PC-9 (cell line): ENCODE data around the gene MT2A. TPM values are rescaled to one million over a fixed set of nuclear protein-coding genes. Genes with fewer than 3 reads are reported as not detected.
A peak's percentile ranks its signal among the peaks of the same experiment; 100 is the strongest.

ENCODE experiments used
- Bru-seq: library from RNA; stranded (reverse); fragments of 400-500 nt; gene quantifications from one replicate; lab custom pipeline; 2021; lab: Mats Ljungman, UMichigan
- BruChase-seq, 2 experiments: library from RNA; stranded (reverse); fragments of 400-500 nt; gene quantifications; one replicate each; lab custom pipeline; 2021; lab: Mats Ljungman, UMichigan
- BruUV-seq: library from RNA; stranded (reverse); fragments of 400-500 nt; replicated peaks from 2 replicates; lab custom pipeline; 2021; lab: Mats Ljungman, UMichigan
- CTCF ChIA-PET: fragments of 300-600 bp; sonication (Branson Sonifier 250); formaldehyde crosslinking; loops from one replicate; lab custom pipeline; 2022; ENCODE audit warnings: antibody characterized with exemption; lab: Charles Lee
- POLR2A ChIA-PET: fragments of 300-600 bp; sonication (Branson Sonifier 250); formaldehyde crosslinking; loops from one replicate; lab custom pipeline; 2022; ENCODE audit warnings: antibody characterized with exemption; ENCODE audit not compliant: unreplicated experiment; lab: Charles Lee
- DNase-seq, 2 experiments: peaks; one replicate each; pipeline versions ENCODE4 v3.0.0 to v3.0.0-alpha.2; 2015 to 2022; ENCODE audit warnings: mixed read lengths in 1 of 2
- H2AFZ ChIP-seq: fragments of 200-600 bp; sonication (generic); 2 replicates; pipeline ENCODE4 v1.8.1; 2017; ENCODE audit warnings: antibody characterized with exemption
- H3F3A ChIP-seq: fragments of 200-600 bp; sonication (generic); 2 replicates; pipeline ENCODE4 v1.8.1; 2017; ENCODE audit warnings: antibody characterized with exemption, mild to moderate bottlenecking, low read depth; ENCODE audit not compliant: insufficient read depth
- H3K27ac ChIP-seq: fragments of 200-600 bp; sonication (generic); 2 replicates; pipeline ENCODE4 v1.6.1; 2016; ENCODE audit warnings: mixed run types
- H3K27me3 ChIP-seq: fragments of 200-600 bp; sonication (generic); 2 replicates; pipeline ENCODE4 v1.6.1; 2016; ENCODE audit warnings: low read depth, mixed run types; ENCODE audit not compliant: insufficient read depth
- H3K36me3 ChIP-seq: fragments of 200-600 bp; sonication (generic); 2 replicates; pipeline ENCODE4 v1.6.1; 2016; ENCODE audit warnings: low read depth, mixed run types
- H3K4me1 ChIP-seq: fragments of 200-600 bp; sonication (generic); replicated peaks from 2 replicates; pipeline ENCODE4 v1.6.1; 2016; ENCODE audit warnings: mixed run types; ENCODE audit not compliant: insufficient read depth
- H3K4me2 ChIP-seq: fragments of 200-600 bp; sonication (generic); 2 replicates; pipeline ENCODE4 v1.6.1; 2017; ENCODE audit warnings: mixed run types
- H3K4me3 ChIP-seq: fragments of 200-600 bp; sonication (generic); 2 replicates; pipeline ENCODE4 v1.6.1; 2016; ENCODE audit warnings: mixed run types
- H3K79me2 ChIP-seq: fragments of 200-600 bp; sonication (generic); 2 replicates; pipeline ENCODE4 v1.6.1; 2017; ENCODE audit warnings: low read depth, mixed run types
- H3K9me2 ChIP-seq: fragments of 200-600 bp; sonication (generic); 2 replicates; pipeline ENCODE4 v1.8.1; 2017; ENCODE audit warnings: mild to moderate bottlenecking; ENCODE audit not compliant: insufficient read depth
- H3K9me3 ChIP-seq: fragments of 200-600 bp; sonication (generic); 2 replicates; pipeline ENCODE4 v1.8.1; 2016; ENCODE audit warnings: low read depth; ENCODE audit not compliant: insufficient read depth
- H4K20me1 ChIP-seq: fragments of 200-600 bp; sonication (generic); 2 replicates; pipeline ENCODE4 v1.8.1; 2017; ENCODE audit not compliant: insufficient read depth
- EZH2 ChIP-seq: fragments of 200-600 bp; sonication (generic); IDR thresholded peaks from 2 replicates; pipeline ENCODE4 v1.8.0; 2017; ENCODE audit warnings: antibody characterized with exemption, low read depth
- intact Hi-C: fragments of 100-400 bp; cut with micrococcal nuclease; formaldehyde crosslinking; loops from one replicate; pipeline ENCODE4 v1.10.0; 2022; ENCODE audit not compliant: unreplicated experiment
- long read RNA-seq: library from polyadenylated mRNA; stranded (forward); transcript quantifications from one replicate; pipeline ENCODE4 v2.0.0, GENCODE V29; 2022
- total RNA-seq: library from RNA; stranded (reverse); gene quantifications from 2 replicates; pipeline ENCODE4 v1.2.3, GENCODE V29; 2021
- TF ChIP-seq, protein P1 (sequence below): fragments of 200-600 bp; sonication (generic); conservative IDR thresholded peaks from 2 replicates; pipeline ENCODE4 v1.6.1; 2017; ENCODE audit warnings: mixed run types, antibody characterized with exemption, mild to moderate bottlenecking, moderate library complexity

MT2A gene
- total RNA-seq (203 and 353 TPM in 2 replicates), Bru-seq, nascent RNA (percentile 87 among the genes with signal in this experiment), BruChase-seq, experiment 1, labeled RNA remaining after a 2-hour chase (percentile 90 among the genes with signal in this experiment), BruChase-seq, experiment 2, labeled RNA remaining after a 6-hour chase (percentile 97 among the genes with signal in this experiment)
- long read RNA-seq, transcript MT2A-201 (3 exons, 786 nt): major isoform, 371 of 387 reads
- long read RNA-seq, transcript MT2A-203 (1 exons, 903 nt): minor isoform, 7 of 387 reads
- long read RNA-seq, partial matches to known transcripts: 0 of 387 reads
- long read RNA-seq, other reads (novel, unspliced or antisense): 5 of 387 reads

DNA sequence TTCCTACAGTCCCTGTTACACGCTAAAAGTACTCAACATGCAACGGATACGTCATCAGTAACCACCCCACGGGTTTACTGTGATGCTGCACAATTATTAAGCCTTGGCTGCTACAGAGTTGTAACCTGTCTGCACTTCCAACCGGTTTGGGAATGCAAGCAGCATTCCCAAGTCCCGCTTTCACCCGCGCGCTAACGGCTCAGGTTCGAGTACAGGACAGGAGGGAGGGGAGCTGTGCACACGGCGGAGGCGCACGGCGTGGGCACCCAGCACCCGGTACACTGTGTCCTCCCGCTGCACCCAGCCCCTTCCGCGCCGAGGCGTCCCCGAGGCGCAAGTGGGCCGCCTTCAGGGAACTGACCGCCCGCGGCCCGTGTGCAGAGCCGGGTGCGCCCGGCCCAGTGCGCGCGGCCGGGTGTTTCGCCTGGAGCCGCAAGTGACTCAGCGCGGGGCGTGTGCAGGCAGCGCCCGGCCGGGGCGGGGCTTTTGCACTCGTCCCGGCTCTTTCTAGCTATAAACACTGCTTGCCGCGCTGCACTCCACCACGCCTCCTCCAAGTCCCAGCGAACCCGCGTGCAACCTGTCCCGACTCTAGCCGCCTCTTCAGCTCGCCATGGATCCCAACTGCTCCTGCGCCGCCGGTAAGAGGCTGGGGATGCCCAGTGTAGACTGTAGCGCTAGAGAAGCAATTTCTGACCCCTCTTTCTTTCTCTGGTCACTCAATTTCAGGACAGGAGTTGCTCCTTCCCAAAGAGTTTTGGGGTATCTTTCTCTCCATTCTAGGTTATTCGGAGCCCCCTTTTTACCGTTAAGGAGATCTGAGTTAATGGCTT, at the start of gene MT2A:
Gene MT2A, plus strand, starts transcription at position 542 of the 833 bp plus-strand sequence. Its CDS starts 72 bp downstream, at position 614.
- H3K27ac ChIP-seq: peak within 1 kb of the TSS; percentile 95
- intact Hi-C loops: loop anchor here (1.0 to 10.0 kb wide), 3 partner anchors 35 to 1136 kb away; no protein-coding TSS in a partner anchor
- peak within 1 kb of the TSS; percentile 90 for H3K4me2 ChIP-seq
- no peaks in the 10 kb centered on the region for H3K9me3 ChIP-seq
- no peaks in the 10 kb centered on the region for H3K36me3 ChIP-seq
- H3K79me2 ChIP-seq: no peaks in the 10 kb centered on the region; the same call in 1 of the 2 replicates
- ChIA-PET CTCF (interaction anchor here (0.6 to 0.9 kb wide), 3 partner anchors 32 to 485 kb away, joined by 3 read pairs; no protein-coding TSS in a partner anchor), POLR2A (interaction anchor here (0.5 to 0.9 kb wide), 4 partner anchors 12 to 117 kb away, joined by 3 to 4 read pairs (median 4); partner anchors contain the start of gene MT1F)
- peaks cover 62% of the 10 kb centered on the region for H3F3A ChIP-seq
- no TSS peak for BruUV-seq
- peaks cover 88% of the 10 kb centered on the region for H3K4me1 ChIP-seq
- peak within 1 kb of the TSS; percentile 90 for H3K4me3 ChIP-seq
- H4K20me1 ChIP-seq: no peaks in the 10 kb centered on the region
- H3K27me3 ChIP-seq: no peaks in the 10 kb centered on the region
- TF ChIP-seq, protein P1, sequence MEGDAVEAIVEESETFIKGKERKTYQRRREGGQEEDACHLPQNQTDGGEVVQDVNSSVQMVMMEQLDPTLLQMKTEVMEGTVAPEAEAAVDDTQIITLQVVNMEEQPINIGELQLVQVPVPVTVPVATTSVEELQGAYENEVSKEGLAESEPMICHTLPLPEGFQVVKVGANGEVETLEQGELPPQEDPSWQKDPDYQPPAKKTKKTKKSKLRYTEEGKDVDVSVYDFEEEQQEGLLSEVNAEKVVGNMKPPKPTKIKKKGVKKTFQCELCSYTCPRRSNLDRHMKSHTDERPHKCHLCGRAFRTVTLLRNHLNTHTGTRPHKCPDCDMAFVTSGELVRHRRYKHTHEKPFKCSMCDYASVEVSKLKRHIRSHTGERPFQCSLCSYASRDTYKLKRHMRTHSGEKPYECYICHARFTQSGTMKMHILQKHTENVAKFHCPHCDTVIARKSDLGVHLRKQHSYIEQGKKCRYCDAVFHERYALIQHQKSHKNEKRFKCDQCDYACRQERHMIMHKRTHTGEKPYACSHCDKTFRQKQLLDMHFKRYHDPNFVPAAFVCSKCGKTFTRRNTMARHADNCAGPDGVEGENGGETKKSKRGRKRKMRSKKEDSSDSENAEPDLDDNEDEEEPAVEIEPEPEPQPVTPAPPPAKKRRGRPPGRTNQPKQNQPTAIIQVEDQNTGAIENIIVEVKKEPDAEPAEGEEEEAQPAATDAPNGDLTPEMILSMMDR: no peak
- TF ChIP-seq EZH2: no peak
- H3K9me2 ChIP-seq: no peaks in the 10 kb centered on the region
- H2AFZ ChIP-seq: peak within 1 kb of the TSS; percentile 66; the same call in 1 of the 2 replicates
- peak; percentile 89 to 91 for DNase-seq

DNA sequence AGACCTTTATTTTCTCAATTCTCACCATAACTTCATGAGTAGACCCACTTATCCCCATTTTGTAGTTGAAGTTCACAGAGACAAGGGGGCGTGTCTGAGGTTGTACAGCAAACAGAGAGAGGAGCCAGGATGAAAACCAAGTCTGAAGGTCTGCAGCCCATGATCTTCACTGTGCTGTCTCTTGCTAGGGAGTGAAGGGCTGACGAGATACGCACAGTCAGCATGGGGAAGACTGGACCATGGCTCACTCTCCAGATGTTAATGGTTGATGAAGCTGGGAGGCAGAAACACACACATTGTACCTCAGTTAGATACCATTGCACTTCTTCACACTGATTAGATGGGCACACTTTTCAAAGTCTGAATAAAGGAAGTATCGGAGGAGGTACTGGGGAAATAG, 49.3 kb upstream of the MT2A start:
- H3K27ac ChIP-seq: no peak overlapping the region
- H3K9me3 ChIP-seq: no peaks in the 10 kb centered on the region
- no peaks in the 10 kb centered on the region for H3K4me1 ChIP-seq
- ChIA-PET CTCF (no interaction called here), POLR2A (no interaction called here)
- no peak overlapping the region for H3K4me2 ChIP-seq
- no TSS peak for BruUV-seq
- TF ChIP-seq, protein P1: no peak
- no peak for TF ChIP-seq EZH2
- no peak overlapping the region for H3K4me3 ChIP-seq
- no peaks in the 10 kb centered on the region for H3K9me2 ChIP-seq
- H3K36me3 ChIP-seq: no peaks in the 10 kb centered on the region
- no peaks in the 10 kb centered on the region for H3F3A ChIP-seq
- no peaks in the 10 kb centered on the region for H3K79me2 ChIP-seq
- H2AFZ ChIP-seq: no peak overlapping the region
- no peaks in the 10 kb centered on the region for H4K20me1 ChIP-seq
- DNase-seq: no peak
- intact Hi-C loops: no loop called here
- peaks cover 18% of the 10 kb centered on the region; the same call in 1 of the 2 replicates for H3K27me3 ChIP-seq

DNA sequence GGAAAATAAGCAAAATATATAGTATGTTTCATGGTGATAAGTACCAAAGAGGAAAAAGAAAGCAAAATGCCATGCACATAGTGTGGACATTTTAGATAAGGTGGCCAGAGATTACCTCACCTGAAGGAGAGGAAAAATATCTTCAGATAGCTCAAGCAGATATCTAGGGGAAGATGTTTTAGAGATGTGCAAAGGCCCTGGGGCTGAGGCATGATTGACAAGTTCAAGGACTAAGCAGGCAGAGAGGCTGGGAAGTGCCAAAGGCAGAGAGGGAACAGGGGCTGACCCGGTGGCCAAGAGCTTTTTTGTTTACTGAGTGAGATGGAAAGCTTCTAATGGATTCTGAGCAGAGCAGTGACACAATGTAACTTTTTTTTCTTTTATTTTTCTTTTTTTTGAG, 47.9 kb upstream of the MT2A start:
- Histone ChIP-seq H3K9me3 (no peaks in the 10 kb centered on the region), H2AFZ (no peak overlapping the region), H3K36me3 (no peaks in the 10 kb centered on the region), H3K9me2 (no peaks in the 10 kb centered on the region), H3K27ac (no peak overlapping the region), H3K27me3 (peaks cover 7% of the 10 kb centered on the region; the same call in 1 of the 2 replicates), H3F3A (no peaks in the 10 kb centered on the region), H3K4me3 (no peak overlapping the region), H4K20me1 (no peaks in the 10 kb centered on the region), H3K4me2 (no peak overlapping the region), H3K4me1 (no peaks in the 10 kb centered on the region), H3K79me2 (no peaks in the 10 kb centered on the region)
- ChIA-PET CTCF (no interaction called here), POLR2A (interaction anchor here (0.7 kb wide), 1 partner anchor 220 kb away, joined by 3 read pairs; no protein-coding TSS in a partner anchor)
- TF ChIP-seq, protein P1: no peak
- no peak for TF ChIP-seq EZH2
- intact Hi-C loops: no loop called here
- DNase-seq: no peak
- no TSS peak for BruUV-seq
